Amniotic epithelial cell (primary cell): ENCODE results near the gene TRIM60.
"Not testable (repeated sequence)": the region's sequence is repeated elsewhere in the genome, so short reads cannot be mapped to it uniquely, and the experiment has no call there.

ENCODE experiments used
- DNase-seq: peaks from one replicate; pipeline ENCODE4 v3.0.0-alpha.2; 2010; ENCODE audit warnings: low read depth

Gene TRIM60

DNA sequence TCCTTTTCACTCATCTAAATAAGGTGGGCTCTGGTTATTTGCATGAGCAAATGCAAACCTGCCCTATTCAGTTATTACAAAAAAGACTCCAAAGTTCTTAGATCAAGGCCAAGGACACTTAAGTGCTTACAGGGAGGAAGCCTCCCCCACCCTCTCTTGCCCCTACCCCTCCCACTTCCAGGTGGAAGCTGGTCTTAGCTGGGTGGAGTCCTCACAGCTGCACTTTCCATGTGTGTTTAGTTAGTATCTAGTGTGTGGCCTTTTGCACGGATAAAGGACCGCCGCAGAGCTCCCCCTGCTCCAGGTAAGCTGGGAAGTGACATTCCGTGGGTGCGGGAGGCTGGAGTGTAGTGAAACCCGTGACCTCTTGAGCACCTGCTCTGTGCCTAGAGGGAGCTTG is 21.8 kb downstream of the TRIM60 start, which contains the start of gene TRIM75:
TRIM75 (plus strand) TSS at position 222 of the 400 bp plus-strand sequence. CDS start 5,282 bp downstream, outside the sequence.
- no peak for DNase-seq

DNA sequence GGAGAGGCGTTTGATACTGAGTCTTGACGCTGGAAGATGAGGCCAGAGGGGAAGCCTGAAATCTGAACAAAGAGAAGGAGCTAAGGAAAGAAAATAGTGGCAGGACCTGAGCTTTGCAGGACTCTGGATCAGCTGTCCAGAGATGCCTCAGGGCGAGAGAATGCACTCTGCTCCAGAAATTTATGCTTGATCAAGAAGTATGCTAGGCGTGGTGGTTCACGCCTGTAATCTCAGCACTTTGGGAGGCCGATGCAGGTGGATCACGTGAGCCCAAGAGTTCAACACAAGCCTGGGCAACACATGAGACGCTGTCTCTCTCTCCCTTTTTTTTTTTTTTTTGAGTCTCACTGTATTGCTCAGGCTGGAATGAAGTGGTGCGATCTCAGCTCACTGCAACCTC is 23.8 kb downstream of the TRIM60 start:
- no peak for DNase-seq

DNA sequence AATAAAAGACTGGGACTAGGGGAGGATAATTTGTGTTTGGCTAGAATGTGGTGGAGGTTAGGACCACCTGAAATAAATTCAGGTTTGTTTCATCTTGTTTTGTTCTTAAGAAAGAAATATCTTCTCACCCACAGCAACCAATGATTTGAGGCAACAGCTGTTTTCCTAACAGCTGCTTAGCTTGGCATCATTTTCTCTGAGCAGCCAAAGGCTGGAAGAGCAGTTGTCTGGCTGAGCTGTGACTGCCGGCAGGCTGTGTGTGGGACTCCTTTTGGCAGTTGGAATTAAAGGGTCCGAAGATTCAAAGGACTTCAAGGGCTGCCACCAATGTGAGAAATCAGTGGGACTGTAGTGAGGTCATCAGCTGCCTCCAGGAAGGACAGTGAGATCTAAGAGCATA is 26.9 kb downstream of the TRIM60 start:
- no peak for DNase-seq

DNA sequence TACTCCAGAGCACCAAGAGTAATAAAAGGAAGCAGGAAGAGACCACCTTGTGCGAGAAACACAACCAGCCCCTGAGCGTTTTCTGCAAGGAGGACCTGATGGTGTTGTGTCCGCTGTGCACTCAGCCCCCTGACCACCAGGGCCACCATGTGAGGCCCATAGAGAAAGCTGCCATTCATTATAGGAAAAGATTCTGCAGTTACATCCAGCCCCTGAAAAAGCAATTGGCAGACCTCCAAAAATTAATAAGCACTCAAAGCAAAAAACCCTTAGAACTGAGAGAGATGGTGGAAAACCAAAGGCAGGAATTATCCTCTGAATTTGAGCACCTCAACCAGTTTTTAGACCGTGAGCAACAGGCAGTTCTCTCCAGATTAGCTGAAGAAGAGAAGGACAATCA is 27.6 kb downstream of the TRIM60 start:
- DNase-seq, result no peak

DNA sequence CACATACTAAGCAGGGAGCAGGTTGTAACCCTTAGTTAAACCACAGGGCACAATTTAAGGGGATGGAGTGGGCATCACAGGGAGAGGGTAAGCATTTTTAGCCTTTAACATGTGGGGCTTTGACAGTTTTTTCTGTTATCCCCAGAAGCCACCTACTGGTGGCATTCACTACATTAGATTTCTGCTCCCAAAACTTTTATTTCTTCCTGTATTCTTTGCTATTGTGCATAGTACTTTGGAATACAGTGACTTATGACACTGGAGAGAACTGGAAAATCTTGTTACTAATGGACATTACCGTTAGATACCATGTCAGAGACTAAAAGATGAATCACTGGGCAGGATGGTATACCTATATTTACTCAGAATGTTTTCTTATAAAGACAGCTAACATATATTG is 29.1 kb downstream of the TRIM60 start:
- no peak for DNase-seq

DNA sequence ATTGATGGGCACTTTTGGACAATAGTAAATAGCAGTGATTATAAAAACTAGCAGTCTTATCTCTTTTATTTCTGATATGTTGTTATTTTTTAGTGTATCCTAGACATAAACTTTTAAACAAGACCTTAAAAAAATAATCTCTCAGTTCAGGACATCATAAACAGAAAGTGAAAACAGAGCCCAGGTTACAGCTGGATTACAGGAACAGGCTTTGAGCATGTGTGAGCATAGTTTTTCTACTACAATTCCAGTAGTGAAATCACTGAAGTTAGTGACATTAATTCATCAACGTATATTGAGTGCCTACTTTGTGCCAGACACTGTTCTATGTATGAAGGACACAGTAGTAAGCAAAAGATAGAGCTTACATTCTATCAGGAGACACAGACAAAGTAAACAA is 38.8 kb downstream of the TRIM60 start:
- no peak for DNase-seq

DNA sequence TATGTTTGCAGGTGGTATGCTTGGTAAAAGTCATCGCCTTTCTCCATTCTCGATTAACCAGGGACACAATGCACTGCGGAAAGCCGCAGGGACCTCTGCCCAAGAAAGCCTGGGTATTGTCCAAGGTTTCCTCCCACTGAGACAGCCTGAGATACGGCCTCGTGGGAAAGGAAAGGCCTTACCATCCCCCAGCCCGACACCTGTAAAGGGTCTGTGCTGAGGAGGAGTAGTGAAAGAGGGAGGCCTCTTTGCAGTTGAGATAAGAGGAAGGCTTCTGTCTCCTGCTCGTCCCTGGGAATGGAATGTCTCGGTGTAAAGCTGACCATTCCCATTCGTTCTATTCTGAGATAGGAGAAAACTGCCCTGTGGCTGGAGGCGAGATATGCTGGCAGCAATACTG is 41.5 kb downstream of the TRIM60 start:
- DNase-seq, result peak; percentile 51

DNA sequence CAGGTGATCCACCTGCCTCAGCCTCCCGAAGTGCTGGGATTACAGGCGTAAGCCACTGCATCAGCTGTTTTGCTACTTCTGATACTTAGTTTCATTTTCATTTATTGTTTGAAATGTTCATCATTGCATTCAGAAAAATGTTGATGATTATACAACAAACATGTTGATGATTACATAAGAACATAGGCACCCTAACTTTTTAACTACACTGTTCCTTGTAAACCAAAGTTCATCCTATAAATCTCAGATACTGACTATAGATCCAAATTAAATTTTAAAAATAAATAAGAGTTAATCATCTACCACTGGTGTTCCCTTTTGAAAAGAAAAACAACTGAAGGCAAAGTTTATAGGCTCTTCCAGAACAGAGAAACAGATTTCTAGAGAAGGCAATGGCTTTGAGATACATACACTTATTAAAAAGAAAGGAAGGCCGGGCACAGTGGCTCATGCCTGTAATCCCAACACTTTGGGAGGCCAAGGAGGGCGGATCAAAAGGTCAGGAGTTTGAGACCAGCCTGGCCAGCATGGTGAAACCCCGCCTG is 45.3 kb downstream of the TRIM60 start:
- DNase-seq, result no peak

DNA sequence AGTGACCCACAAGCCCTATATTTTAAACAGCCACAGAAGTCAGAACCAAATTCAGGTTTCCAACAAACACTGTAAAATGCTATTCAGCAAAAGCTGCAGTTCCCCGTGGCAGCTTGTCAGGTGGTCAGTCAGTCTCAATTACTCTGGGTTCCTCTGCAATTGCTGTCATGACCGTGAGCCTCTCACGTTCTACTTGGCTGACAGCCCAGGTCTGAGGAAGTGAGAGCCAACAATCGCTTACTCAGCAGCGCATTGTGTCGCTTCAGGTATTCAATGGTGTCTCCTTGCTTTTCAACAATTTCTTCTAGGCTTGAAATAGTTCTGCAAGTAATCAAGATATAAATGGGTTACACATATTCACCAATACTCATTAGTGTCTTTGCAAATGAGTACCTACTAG is 47.7 kb downstream of the TRIM60 start:
- peak; percentile 12 for DNase-seq

DNA sequence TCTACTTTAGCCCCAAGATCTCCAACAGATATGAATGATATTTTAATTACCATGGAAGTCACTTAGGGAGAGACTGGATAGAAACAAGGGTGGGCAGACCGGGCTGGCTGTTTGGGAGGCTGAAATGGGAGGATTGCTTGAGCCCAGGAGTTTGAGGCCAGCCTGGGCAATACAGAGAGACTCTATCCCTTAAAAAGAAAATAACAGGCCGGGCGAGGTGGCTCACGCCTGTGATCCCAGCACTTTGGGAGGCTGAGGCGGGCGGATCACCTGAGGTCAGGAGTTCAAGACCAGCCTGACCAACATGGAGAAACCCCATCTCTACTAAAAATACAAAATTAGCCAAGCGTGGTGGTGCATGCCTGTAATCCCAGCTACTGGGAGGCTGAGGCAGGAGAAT is 53.0 kb downstream of the TRIM60 start:
- not testable (repeated sequence) for DNase-seq

DNA sequence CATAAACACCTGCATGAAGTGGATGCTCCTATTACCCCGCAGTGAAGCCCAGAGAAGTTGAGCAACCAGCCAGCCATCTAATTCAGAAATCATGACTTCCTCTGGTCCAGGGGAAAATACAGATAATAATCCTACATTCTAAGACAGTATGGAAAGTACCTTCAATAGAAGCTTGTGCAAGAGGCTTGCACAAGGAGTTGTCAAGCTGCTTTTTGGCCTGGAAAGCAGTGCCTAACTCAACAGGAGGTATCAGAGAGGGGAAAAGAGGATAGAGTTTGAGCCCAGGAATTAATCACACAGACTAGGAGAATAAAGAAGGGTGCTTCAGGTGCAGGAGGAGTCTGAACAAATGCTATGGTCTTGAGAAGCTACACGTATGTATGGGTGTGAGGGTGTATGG is 54.1 kb downstream of the TRIM60 start:
- peak; percentile 62 for DNase-seq

DNA sequence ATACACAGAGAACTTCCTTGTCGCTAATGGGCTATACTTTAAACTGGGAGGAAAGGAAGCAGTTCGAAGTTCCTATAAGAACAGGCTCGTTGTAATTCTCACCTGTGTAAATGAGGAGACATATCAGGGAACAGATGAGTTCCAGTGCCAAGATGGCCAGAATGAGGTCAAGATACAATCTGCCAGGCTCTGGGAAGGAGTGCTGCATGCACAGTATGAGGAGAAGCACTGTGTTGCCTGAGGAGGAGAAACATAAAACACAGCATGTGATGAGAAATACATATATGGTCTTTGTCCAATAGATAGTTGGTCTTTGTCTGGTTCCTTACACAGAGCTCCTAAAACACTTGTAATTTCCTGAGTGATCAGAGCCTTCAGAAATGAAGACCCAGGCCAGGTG is 56.6 kb downstream of the TRIM60 start:
- no peak for DNase-seq
